HG03565 (cell line): ENCODE results near the gene SGPP1.
A peak's percentile ranks its signal among the peaks of the same experiment; 100 is the strongest.
"Not testable (repeated sequence)": the region's sequence is repeated elsewhere in the genome, so short reads cannot be mapped to it uniquely, and the experiment has no call there.

Experiments
- ATAC-seq: cut with Tn5 transposase; IDR thresholded peaks from one replicate; pipeline ENCODE4 v1.9.1; 2021; ENCODE audit warnings: mild to moderate bottlenecking, moderate library complexity; ENCODE audit not compliant: unreplicated experiment

SGPP1 gene

GRCh38 chr14:63727736-63728728 is at the start of gene SGPP1:
SGPP1 (minus strand) TSS chr14:63728065; CDS start chr14:63727944, 121 bp downstream.
- ATAC-seq, result peak; percentile 64

- no peak for ATAC-seq
These were observed 49.2 kb upstream of the SGPP1 start for GRCh38 chr14:63777024-63777423.

GRCh38 chr14:63773504-63773903 is 45.6 kb upstream of the SGPP1 start:
- ATAC-seq, result no peak

GRCh38 chr14:63770187-63770807 is 42.4 kb upstream of the SGPP1 start:
- no peak for ATAC-seq

- no peak for ATAC-seq
These were observed 38.7 kb upstream of the SGPP1 start for GRCh38 chr14:63766611-63767010.

GRCh38 chr14:63764620-63765139 is 36.8 kb upstream of the SGPP1 start:
- ATAC-seq, result no peak

- no peak for ATAC-seq
These were observed 36.2 kb upstream of the SGPP1 start for GRCh38 chr14:63764103-63764502.

- ATAC-seq, result no peak
These were observed 33.7 kb upstream of the SGPP1 start for GRCh38 chr14:63761351-63762117.

GRCh38 chr14:63760014-63760413 is 32.1 kb upstream of the SGPP1 start:
- peak; percentile 51 for ATAC-seq

GRCh38 chr14:63759456-63759855 is 31.6 kb upstream of the SGPP1 start:
- peak; percentile 77 for ATAC-seq

- no peak for ATAC-seq
These were observed 29.3 kb upstream of the SGPP1 start for GRCh38 chr14:63757211-63757610.

- ATAC-seq, result no peak
These were observed 24.7 kb upstream of the SGPP1 start for GRCh38 chr14:63752449-63753169.

GRCh38 chr14:63751076-63751475 is 23.2 kb upstream of the SGPP1 start:
- ATAC-seq, result not testable (repeated sequence)

- no peak for ATAC-seq
These were observed 20.0 kb upstream of the SGPP1 start for GRCh38 chr14:63747846-63748245.

- peak; percentile 76 for ATAC-seq
These were observed 18.1 kb upstream of the SGPP1 start for GRCh38 chr14:63745858-63746425.

- ATAC-seq, result no peak
These were observed 17.4 kb upstream of the SGPP1 start for GRCh38 chr14:63745272-63745671.

GRCh38 chr14:63737582-63738006 is 9.7 kb upstream of the SGPP1 start:
- ATAC-seq, result peak; percentile 92

- no peak for ATAC-seq
These were observed 7.9 kb upstream of the SGPP1 start for GRCh38 chr14:63735720-63736119.

GRCh38 chr14:63730659-63731058 is 2.8 kb upstream of the SGPP1 start:
- no peak for ATAC-seq

GRCh38 chr14:63727231-63727735 is 582 bp downstream of the SGPP1 start:
- peak; percentile 22 for ATAC-seq
